HL-60 (cell line): ENCODE results near the gene NR0B1.

ENCODE experiments used
- DNase-seq, 2 experiments: peaks; one replicate each; pipeline ENCODE4 v3.0.0-alpha.2; 2010 to 2020; ENCODE audit warnings: low read depth in 1 of 2, low spot score in 1 of 2
- H3K27ac ChIP-seq: fragments of 250-450 bp; sonication (Bioruptor Pico); replicated peaks from 2 replicates; pipeline ENCODE4 v1.5.1; 2020; ENCODE audit warnings: mild to moderate bottlenecking, moderate library complexity
- H3K27me3 ChIP-seq: fragments of 250-450 bp; sonication (Bioruptor Pico); 2 replicates; pipeline ENCODE4 v1.5.1; 2021; ENCODE audit warnings: mild to moderate bottlenecking, moderate library complexity; ENCODE audit not compliant: insufficient read depth, poor library complexity, severe bottlenecking
- H3K4me3 ChIP-seq: replicated peaks from 2 replicates; pipeline ENCODE4 v1.5.1; 2011; ENCODE audit warnings: mild to moderate bottlenecking, control low read depth, low read length; ENCODE audit not compliant: insufficient read depth
- CTCF ChIP-seq: IDR thresholded peaks from one replicate; pipeline ENCODE4 v1.5.1; 2011; ENCODE audit warnings: low read length, control low read depth, inconsistent platforms; ENCODE audit not compliant: insufficient read depth
- GABPA ChIP-seq: IDR thresholded peaks from 2 replicates; pipeline ENCODE4 v1.6.1; 2012; ENCODE audit warnings: low read depth
- POLR2AphosphoS5 ChIP-seq: IDR thresholded peaks from 2 replicates; pipeline ENCODE4 v1.6.1; 2012; ENCODE audit warnings: low read depth
- REST ChIP-seq: IDR thresholded peaks from 2 replicates; pipeline ENCODE4 v1.6.1; 2012; ENCODE audit warnings: low read depth; ENCODE audit not compliant: insufficient replicate concordance
- SPI1 ChIP-seq: IDR thresholded peaks from 2 replicates; pipeline ENCODE4 v1.6.1; 2012; ENCODE audit warnings: low read depth, mild to moderate bottlenecking, borderline replicate concordance
- long read RNA-seq: library from polyadenylated mRNA; unstranded; transcript quantifications from one replicate; pipeline ENCODE4 v2.0.0, GENCODE V29; 2020

The NR0B1 gene
- long read RNA-seq, result 0 reads

GRCh38 chrX:30309139-30309571 is at the start of gene NR0B1:
TSS of gene NR0B1 (minus strand) at chrX:30309390. CDS start at chrX:30309363, 27 bp downstream.
- TF ChIP-seq SPI1 (no peak), REST (no peak), GABPA (no peak), POLR2AphosphoS5 (no peak), CTCF (no peak)
- DNase-seq, result no peak
- Histone ChIP-seq H3K27ac (no peak within 1 kb of the TSS), H3K4me3 (no peak within 1 kb of the TSS), H3K27me3 (peaks cover 4% of the 10 kb centered on the region)

- H3K4me3 ChIP-seq, result no peak overlapping the region
- H3K27ac ChIP-seq, result no peak overlapping the region
- TF ChIP-seq SPI1 (no peak), POLR2AphosphoS5 (no peak), GABPA (no peak), CTCF (no peak), REST (no peak)
- no peak for DNase-seq
- no peaks in the 10 kb centered on the region for H3K27me3 ChIP-seq
These were observed 40.8 kb upstream of the NR0B1 start for GRCh38 chrX:30349946-30350345.

GRCh38 chrX:30343206-30343605 is 34.0 kb upstream of the NR0B1 start:
- TF ChIP-seq GABPA, result no peak
- no peak for TF ChIP-seq POLR2AphosphoS5
- TF ChIP-seq REST, result no peak
- TF ChIP-seq SPI1, result no peak
- TF ChIP-seq CTCF, result no peak
- no peak for DNase-seq
- Histone ChIP-seq H3K27ac (no peak overlapping the region), H3K27me3 (no peaks in the 10 kb centered on the region), H3K4me3 (no peak overlapping the region)
